Panc1 (cell line): Measurements from ENCODE around the gene SNX13. TPM values are rescaled to one million over a fixed set of nuclear protein-coding genes. Genes with fewer than 3 reads are reported as not detected.

Experiments used
- ATAC-seq: fragments of 200-7000 bp; cut with Tn5 transposase; 2 replicates; pipeline ENCODE4 v1.9.1; 2020; ENCODE audit warnings: mild to moderate bottlenecking, moderate library complexity
- BruUV-seq: library from RNA; stranded (reverse); fragments of 400-500 nt; replicated peaks from 2 replicates; lab custom pipeline; 2021; lab: Mats Ljungman, UMichigan
- CTCF ChIA-PET: fragments of 300-600 bp; sonication (Branson Sonifier 250); formaldehyde crosslinking; loops from one replicate; lab custom pipeline; 2022; ENCODE audit warnings: antibody characterized with exemption; lab: Charles Lee
- POLR2A ChIA-PET: fragments of 300-600 bp; sonication (Branson Sonifier 250); formaldehyde crosslinking; loops from one replicate; lab custom pipeline; 2022; ENCODE audit warnings: antibody characterized with exemption; lab: Charles Lee
- DNase-seq: peaks from one replicate; pipeline ENCODE4 v3.0.0-alpha.2; 2010; ENCODE audit warnings: low read depth, low spot score
- H3K27ac ChIP-seq: 2 replicates; pipeline ENCODE4 v1.5.1; 2011; ENCODE audit warnings: mild to moderate bottlenecking, low read length, inconsistent platforms
- H3K27me3 ChIP-seq: fragments of 200-500 bp; sonication (Bioruptor generic); 2 replicates; pipeline ENCODE4 v1.6.0; 2014; ENCODE audit warnings: low read length, inconsistent platforms; ENCODE audit not compliant: control insufficient read depth, insufficient read depth
- H3K36me3 ChIP-seq: fragments of 200-500 bp; sonication (Bioruptor generic); 2 replicates; pipeline ENCODE4 v1.5.1; 2014; ENCODE audit warnings: inconsistent platforms, mild to moderate bottlenecking, low read length, moderate library complexity; ENCODE audit not compliant: control insufficient read depth, insufficient read depth
- H3K4me1 ChIP-seq: 2 replicates; pipeline ENCODE4 v1.5.1; 2011; ENCODE audit warnings: inconsistent platforms, mild to moderate bottlenecking, low read length, moderate library complexity; ENCODE audit not compliant: control insufficient read depth, insufficient read depth
- H3K4me3 ChIP-seq, 2 experiments: 2 replicates each; pipeline ENCODE4 v1.5.1; 2011 to 2012; ENCODE audit warnings: low read depth in 2 of 2, low read length in 2 of 2, mild to moderate bottlenecking in 2 of 2, inconsistent platforms in 1 of 2, moderate library complexity in 1 of 2
- H3K9me3 ChIP-seq: fragments of 200-500 bp; sonication (Bioruptor generic); 2 replicates; pipeline ENCODE4 v1.5.1; 2014; ENCODE audit warnings: low read depth, mild to moderate bottlenecking, inconsistent platforms, low read length, moderate library complexity; ENCODE audit not compliant: control insufficient read depth, insufficient read depth
- CTCF ChIP-seq: fragments of 450-650 bp; IDR thresholded peaks from 2 replicates; pipeline ENCODE4 v1.5.1; 2017; ENCODE audit warnings: mild to moderate bottlenecking
- POLR2AphosphoS5 ChIP-seq: IDR thresholded peaks from 2 replicates; pipeline ENCODE4 v1.6.1; 2012; ENCODE audit warnings: mild to moderate bottlenecking, low read depth, low read length, moderate library complexity
- REST ChIP-seq, 2 experiments: IDR thresholded peaks; 2 replicates each; pipeline ENCODE4 v1.6.1; 2011 to 2012; ENCODE audit warnings: low read depth in 2 of 2, control low read depth in 1 of 2, low read length in 1 of 2, mild to moderate bottlenecking in 1 of 2, moderate library complexity in 1 of 2; ENCODE audit not compliant: insufficient read depth in 1 of 2
- SIN3A ChIP-seq: IDR thresholded peaks from 2 replicates; pipeline ENCODE4 v1.6.1; 2012; ENCODE audit warnings: low read depth, mild to moderate bottlenecking, low read length, moderate library complexity, borderline replicate concordance; ENCODE audit not compliant: insufficient read depth
- TCF7L2 ChIP-seq: IDR thresholded peaks from 2 replicates; pipeline ENCODE4 v1.6.1; 2011; ENCODE audit warnings: mild to moderate bottlenecking, low read depth, low read length, inconsistent platforms
- in situ Hi-C: cut with HindIII; loops from 2 replicates; pipeline ENCODE4 v1.10.0; 2016; ENCODE audit warnings: low sequenced_read_pairs, low pct_unique_long_range_greater_than_20kb
- intact Hi-C: fragments of 100-400 bp; cut with micrococcal nuclease; formaldehyde crosslinking; loops from one replicate; pipeline ENCODE4 v1.10.0; 2022; ENCODE audit not compliant: unreplicated experiment
- total RNA-seq: library from RNA; stranded (reverse); gene quantifications from one replicate; pipeline ENCODE4 v1.2.1, GENCODE V29; 2021; ENCODE audit not compliant: unreplicated experiment

Gene SNX13
- total RNA-seq, 1 experiment from 2014 or later = 53.3 TPM

- ChIA-PET POLR2A (interaction anchor here (0.6 kb wide), 1 partner anchor 54 kb away, joined by 4 read pairs; no protein-coding TSS in a partner anchor), CTCF (no interaction called here)
- Histone ChIP-seq H3K9me3 (no peaks in the 10 kb centered on the region), H3K36me3 (no peaks in the 10 kb centered on the region; the same call in 1 of the 2 replicates), H3K4me1 (peaks cover 16% of the 10 kb centered on the region), H3K27me3 (no peaks in the 10 kb centered on the region), H3K27ac (peak overlapping the region; percentile 93), H3K4me3 (peak overlapping the region; percentile 88 to 93)
- no TSS peak for BruUV-seq
- intact Hi-C loops = no loop called here
- TF ChIP-seq POLR2AphosphoS5 (no peak), REST (IDR thresholded peaks at IDR 0.05; ENCODE audit: insufficient read depth in 1 of 2, low read depth in 2 of 2, low read length in 1 of 2) (no peak), SIN3A (no peak), TCF7L2 (no peak), CTCF (no peak)
- in situ Hi-C loops = no loop called here
- DNase-seq (no peak), ATAC-seq (no peak)
These were observed 1.1 kb downstream of the SNX13 start for GRCh38 chr7:17939211-17939605.

GRCh38 chr7:17937506-17938120, 2.7 kb downstream of the SNX13 start:
- ChIA-PET CTCF (interaction anchor here (0.7 kb wide), 2 partner anchors 27 to 400 kb away, joined by 3 to 7 read pairs; no protein-coding TSS in a partner anchor), POLR2A (interaction anchor here (0.6 kb wide), 1 partner anchor 58 kb away, joined by 7 read pairs; no protein-coding TSS in a partner anchor)
- no peaks in the 10 kb centered on the region for H3K27me3 ChIP-seq
- no peak for DNase-seq
- TF ChIP-seq POLR2AphosphoS5 (no peak), SIN3A (no peak), TCF7L2 (no peak), CTCF (no peak), REST (IDR thresholded peaks at IDR 0.05; ENCODE audit: insufficient read depth in 1 of 2, low read depth in 2 of 2, low read length in 1 of 2) (no peak)
- H3K4me3 ChIP-seq = peak overlapping the region; percentile 88 to 93; a peak in 3 of 4 replicates
- H3K27ac ChIP-seq = peak overlapping the region; percentile 93
- in situ Hi-C loops (no loop called here), intact Hi-C loops (no loop called here)
- no TSS peak for BruUV-seq
- H3K36me3 ChIP-seq = no peaks in the 10 kb centered on the region; the same call in 1 of the 2 replicates
- peaks cover 16% of the 10 kb centered on the region for H3K4me1 ChIP-seq
- no peak for ATAC-seq
- no peaks in the 10 kb centered on the region for H3K9me3 ChIP-seq
